Measurements from ENCODE around the gene ITGAL. TPM values are rescaled to one million over a fixed set of nuclear protein-coding genes. Genes with fewer than 3 reads are reported as not detected.

Gene ITGAL
- total and polyA plus RNA-seq, 4 donors: 4.3 to 11.8 (median 6.9) TPM

DNA sequence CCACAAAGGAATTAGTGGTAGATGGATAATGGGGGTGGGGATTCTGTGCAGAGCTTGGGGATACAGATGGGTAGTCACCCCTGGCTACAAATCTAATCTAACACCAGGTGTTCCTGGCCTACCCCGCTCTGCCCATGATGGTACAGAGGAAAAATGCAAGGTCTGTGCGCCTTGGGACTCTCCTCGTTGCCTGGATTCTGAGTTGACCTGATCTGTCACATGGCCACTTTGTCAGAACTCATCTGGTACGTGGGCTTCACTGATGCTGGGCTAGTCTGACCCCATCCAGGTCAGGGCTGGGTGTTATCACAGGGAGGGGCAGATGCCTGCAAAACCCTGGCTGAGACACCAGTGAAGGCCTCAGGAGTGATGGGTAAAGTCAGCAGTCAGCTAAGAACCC, 80.4 kb downstream of the ITGAL start:
- H3K27me3 ChIP-seq (ENCODE audit: control insufficient read depth in 4 of 4, insufficient read depth in 4 of 4, low read length in 3 of 4): no peaks in the 10 kb centered on the region
- no peak overlapping the region for H3K9ac ChIP-seq (ENCODE audit: low read depth in 1 of 2, low read length in 2 of 2)
- H3K36me3 ChIP-seq (ENCODE audit: control insufficient read depth in 4 of 4, insufficient read depth in 3 of 4, low read depth in 1 of 4, low read length in 3 of 4): peaks cover 6 to 11% (median 8%) of the 10 kb centered on the region in 4 donors
- no peak overlapping the region for H3K4me3 ChIP-seq (ENCODE audit: low read depth in 1 of 3, low read length in 3 of 3)
- TF ChIP-seq FOXA1 (IDR thresholded peaks at IDR 0.05): no peak
- no peak for TF ChIP-seq HNF4G (IDR thresholded peaks at IDR 0.05)
- TF ChIP-seq FOXA2 (IDR thresholded peaks at IDR 0.05): no peak
- no peak for TF ChIP-seq EGR1 (IDR thresholded peaks at IDR 0.05; ENCODE audit: low read depth in 2 of 2)
- no peaks in the 10 kb centered on the region for H3K9me3 ChIP-seq (ENCODE audit: control insufficient read depth in 4 of 4, low read length in 3 of 4)
- no peak overlapping the region for H3K27ac ChIP-seq (ENCODE audit: low read depth in 1 of 2, low read length in 2 of 2)
- DNase-seq (ENCODE audit: low spot score): no peak
- peaks cover 2 to 11% (median 7%) of the 10 kb centered on the region in 4 donors for H3K4me1 ChIP-seq (ENCODE audit: control insufficient read depth in 4 of 4, insufficient read depth in 4 of 4, low read length in 3 of 4)
- WGBS: 90% methylated on average over 4 of the region's 4 CpGs

DNA sequence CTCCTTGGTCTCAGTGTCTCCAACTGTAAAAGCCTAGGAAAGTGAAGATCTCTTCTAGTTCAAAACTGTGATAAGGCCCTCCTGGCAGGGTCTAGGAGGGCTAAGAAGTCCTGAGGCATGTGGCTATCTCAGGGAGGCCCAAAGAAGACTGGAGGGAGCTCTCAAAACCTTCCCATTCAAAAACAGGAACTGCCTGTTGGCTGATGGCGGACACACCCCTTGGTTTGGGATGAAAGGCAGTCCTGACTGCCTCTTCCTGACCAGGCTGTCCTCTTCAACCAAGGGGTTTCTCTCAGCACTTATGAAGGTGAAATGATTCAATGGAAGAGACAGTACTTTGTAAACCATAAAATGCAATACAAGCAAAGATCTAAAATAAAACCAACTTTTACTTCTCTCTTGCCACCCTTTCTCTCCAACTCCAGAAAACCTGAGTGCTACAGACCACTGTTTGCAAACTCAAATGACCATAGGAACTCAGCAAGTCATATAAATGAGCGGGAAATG, 80.9 kb downstream of the ITGAL start:
- no peak for DNase-seq (ENCODE audit: low spot score)
- TF ChIP-seq, protein P1, sequence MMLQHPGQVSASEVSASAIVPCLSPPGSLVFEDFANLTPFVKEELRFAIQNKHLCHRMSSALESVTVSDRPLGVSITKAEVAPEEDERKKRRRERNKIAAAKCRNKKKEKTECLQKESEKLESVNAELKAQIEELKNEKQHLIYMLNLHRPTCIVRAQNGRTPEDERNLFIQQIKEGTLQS (IDR thresholded peaks at IDR 0.05): no peak
- no peak for TF ChIP-seq YY1 (IDR thresholded peaks at IDR 0.05)
- TF ChIP-seq NR2F2 (IDR thresholded peaks at IDR 0.05): no peak
- TF ChIP-seq, protein P2, sequence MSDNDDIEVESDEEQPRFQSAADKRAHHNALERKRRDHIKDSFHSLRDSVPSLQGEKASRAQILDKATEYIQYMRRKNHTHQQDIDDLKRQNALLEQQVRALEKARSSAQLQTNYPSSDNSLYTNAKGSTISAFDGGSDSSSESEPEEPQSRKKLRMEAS (IDR thresholded peaks at IDR 0.05): no peak
- TF ChIP-seq TAF1 (conservative IDR thresholded peaks at IDR 0.05): no peak
- no peak for TF ChIP-seq SP1 (IDR thresholded peaks at IDR 0.05)
- no peak for TF ChIP-seq HNF4A (conservative IDR thresholded peaks at IDR 0.05)
- TF ChIP-seq GABPA (IDR thresholded peaks at IDR 0.05 in 1 of 2, conservative IDR thresholded peaks at IDR 0.05 in 1 of 2): no peak
- no peak for TF ChIP-seq RXRA (IDR thresholded peaks at IDR 0.05)
- TF ChIP-seq EGR1 (IDR thresholded peaks at IDR 0.05; ENCODE audit: low read depth in 2 of 2): no peak
- TF ChIP-seq JUND (IDR thresholded peaks at IDR 0.05): no peak
- TF ChIP-seq, protein P3, sequence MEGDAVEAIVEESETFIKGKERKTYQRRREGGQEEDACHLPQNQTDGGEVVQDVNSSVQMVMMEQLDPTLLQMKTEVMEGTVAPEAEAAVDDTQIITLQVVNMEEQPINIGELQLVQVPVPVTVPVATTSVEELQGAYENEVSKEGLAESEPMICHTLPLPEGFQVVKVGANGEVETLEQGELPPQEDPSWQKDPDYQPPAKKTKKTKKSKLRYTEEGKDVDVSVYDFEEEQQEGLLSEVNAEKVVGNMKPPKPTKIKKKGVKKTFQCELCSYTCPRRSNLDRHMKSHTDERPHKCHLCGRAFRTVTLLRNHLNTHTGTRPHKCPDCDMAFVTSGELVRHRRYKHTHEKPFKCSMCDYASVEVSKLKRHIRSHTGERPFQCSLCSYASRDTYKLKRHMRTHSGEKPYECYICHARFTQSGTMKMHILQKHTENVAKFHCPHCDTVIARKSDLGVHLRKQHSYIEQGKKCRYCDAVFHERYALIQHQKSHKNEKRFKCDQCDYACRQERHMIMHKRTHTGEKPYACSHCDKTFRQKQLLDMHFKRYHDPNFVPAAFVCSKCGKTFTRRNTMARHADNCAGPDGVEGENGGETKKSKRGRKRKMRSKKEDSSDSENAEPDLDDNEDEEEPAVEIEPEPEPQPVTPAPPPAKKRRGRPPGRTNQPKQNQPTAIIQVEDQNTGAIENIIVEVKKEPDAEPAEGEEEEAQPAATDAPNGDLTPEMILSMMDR (IDR thresholded peaks at IDR 0.05; ENCODE audit: low read depth, low read length, missing input control): no peak
- no peak for TF ChIP-seq HNF4G (IDR thresholded peaks at IDR 0.05)
- TF ChIP-seq FOXA1 (IDR thresholded peaks at IDR 0.05): no peak
- TF ChIP-seq RAD21 (IDR thresholded peaks at IDR 0.05): no peak
- TF ChIP-seq, protein P4, sequence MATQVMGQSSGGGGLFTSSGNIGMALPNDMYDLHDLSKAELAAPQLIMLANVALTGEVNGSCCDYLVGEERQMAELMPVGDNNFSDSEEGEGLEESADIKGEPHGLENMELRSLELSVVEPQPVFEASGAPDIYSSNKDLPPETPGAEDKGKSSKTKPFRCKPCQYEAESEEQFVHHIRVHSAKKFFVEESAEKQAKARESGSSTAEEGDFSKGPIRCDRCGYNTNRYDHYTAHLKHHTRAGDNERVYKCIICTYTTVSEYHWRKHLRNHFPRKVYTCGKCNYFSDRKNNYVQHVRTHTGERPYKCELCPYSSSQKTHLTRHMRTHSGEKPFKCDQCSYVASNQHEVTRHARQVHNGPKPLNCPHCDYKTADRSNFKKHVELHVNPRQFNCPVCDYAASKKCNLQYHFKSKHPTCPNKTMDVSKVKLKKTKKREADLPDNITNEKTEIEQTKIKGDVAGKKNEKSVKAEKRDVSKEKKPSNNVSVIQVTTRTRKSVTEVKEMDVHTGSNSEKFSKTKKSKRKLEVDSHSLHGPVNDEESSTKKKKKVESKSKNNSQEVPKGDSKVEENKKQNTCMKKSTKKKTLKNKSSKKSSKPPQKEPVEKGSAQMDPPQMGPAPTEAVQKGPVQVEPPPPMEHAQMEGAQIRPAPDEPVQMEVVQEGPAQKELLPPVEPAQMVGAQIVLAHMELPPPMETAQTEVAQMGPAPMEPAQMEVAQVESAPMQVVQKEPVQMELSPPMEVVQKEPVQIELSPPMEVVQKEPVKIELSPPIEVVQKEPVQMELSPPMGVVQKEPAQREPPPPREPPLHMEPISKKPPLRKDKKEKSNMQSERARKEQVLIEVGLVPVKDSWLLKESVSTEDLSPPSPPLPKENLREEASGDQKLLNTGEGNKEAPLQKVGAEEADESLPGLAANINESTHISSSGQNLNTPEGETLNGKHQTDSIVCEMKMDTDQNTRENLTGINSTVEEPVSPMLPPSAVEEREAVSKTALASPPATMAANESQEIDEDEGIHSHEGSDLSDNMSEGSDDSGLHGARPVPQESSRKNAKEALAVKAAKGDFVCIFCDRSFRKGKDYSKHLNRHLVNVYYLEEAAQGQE (IDR thresholded peaks at IDR 0.05): no peak
- TF ChIP-seq, protein P5, sequence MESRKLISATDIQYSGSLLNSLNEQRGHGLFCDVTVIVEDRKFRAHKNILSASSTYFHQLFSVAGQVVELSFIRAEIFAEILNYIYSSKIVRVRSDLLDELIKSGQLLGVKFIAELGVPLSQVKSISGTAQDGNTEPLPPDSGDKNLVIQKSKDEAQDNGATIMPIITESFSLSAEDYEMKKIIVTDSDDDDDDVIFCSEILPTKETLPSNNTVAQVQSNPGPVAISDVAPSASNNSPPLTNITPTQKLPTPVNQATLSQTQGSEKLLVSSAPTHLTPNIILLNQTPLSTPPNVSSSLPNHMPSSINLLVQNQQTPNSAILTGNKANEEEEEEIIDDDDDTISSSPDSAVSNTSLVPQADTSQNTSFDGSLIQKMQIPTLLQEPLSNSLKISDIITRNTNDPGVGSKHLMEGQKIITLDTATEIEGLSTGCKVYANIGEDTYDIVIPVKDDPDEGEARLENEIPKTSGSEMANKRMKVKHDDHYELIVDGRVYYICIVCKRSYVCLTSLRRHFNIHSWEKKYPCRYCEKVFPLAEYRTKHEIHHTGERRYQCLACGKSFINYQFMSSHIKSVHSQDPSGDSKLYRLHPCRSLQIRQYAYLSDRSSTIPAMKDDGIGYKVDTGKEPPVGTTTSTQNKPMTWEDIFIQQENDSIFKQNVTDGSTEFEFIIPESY (IDR thresholded peaks at IDR 0.05): no peak
- TF ChIP-seq FOXA2 (IDR thresholded peaks at IDR 0.05): no peak
- WGBS: 91% methylated on average over 2 of the region's 2 CpGs
- peaks cover 2 to 11% (median 7%) of the 10 kb centered on the region in 4 donors for H3K4me1 ChIP-seq (ENCODE audit: control insufficient read depth in 4 of 4, insufficient read depth in 4 of 4, low read length in 3 of 4)
- no peak overlapping the region for H3K27ac ChIP-seq (ENCODE audit: low read depth in 1 of 2, low read length in 2 of 2)
- H3K9me3 ChIP-seq (ENCODE audit: control insufficient read depth in 4 of 4, low read length in 3 of 4): no peaks in the 10 kb centered on the region
- H3K27me3 ChIP-seq (ENCODE audit: control insufficient read depth in 4 of 4, insufficient read depth in 4 of 4, low read length in 3 of 4): no peaks in the 10 kb centered on the region
- no peak overlapping the region for H3K4me3 ChIP-seq (ENCODE audit: low read depth in 1 of 3, low read length in 3 of 3)
- peaks cover 6 to 11% (median 8%) of the 10 kb centered on the region in 4 donors for H3K36me3 ChIP-seq (ENCODE audit: control insufficient read depth in 4 of 4, insufficient read depth in 3 of 4, low read depth in 1 of 4, low read length in 3 of 4)
- H3K9ac ChIP-seq (ENCODE audit: low read depth in 1 of 2, low read length in 2 of 2): no peak overlapping the region
